ENCODE measurements around the gene DAAM1.

The DAAM1 gene

DNA sequence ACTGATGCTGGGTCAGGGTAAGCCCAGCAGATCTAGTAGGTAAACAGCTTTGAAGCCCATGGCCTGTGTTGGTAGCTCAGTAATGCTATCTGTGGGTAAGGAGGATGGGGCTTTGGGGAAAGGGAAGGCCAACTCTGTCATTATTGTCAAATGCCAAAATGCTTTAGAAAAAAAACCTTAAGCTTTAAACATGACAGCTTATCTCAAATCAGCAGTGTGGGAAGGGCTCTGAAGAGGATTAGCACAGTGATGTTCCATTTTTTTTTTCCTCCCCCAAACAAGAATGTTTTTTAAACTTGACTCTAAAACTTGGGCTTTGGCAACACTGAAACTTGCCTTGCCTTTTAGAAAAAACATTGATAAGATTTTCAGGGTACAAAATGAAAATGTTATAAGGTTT lies 11.7 kb downstream of the DAAM1 start:
- Histone ChIP-seq H3K4me1 (ENCODE audit: control insufficient read depth, insufficient read depth, low read length, poor library complexity, severe bottlenecking) (no peaks in the 10 kb centered on the region), H3K27ac (ENCODE audit: insufficient read depth, low read length, poor library complexity, severe bottlenecking) (no peak overlapping the region), H3K36me3 (ENCODE audit: control insufficient read depth, insufficient read depth, low read length) (no peaks in the 10 kb centered on the region), H3K27me3 (replicated peaks; ENCODE audit: control insufficient read depth, insufficient read depth, low read length, poor library complexity, severe bottlenecking) (no peaks in the 10 kb centered on the region), H3K4me3 (ENCODE audit: insufficient read depth, low read depth, low read length, poor library complexity, severe bottlenecking) (no peak overlapping the region), H3K9me3 (ENCODE audit: control insufficient read depth, low read length) (no peaks in the 10 kb centered on the region)
- DNase-seq, result no peak

GRCh38 chr14:59202031-59202430 lies 13.6 kb downstream of the DAAM1 start:
- Histone ChIP-seq H3K4me1 (ENCODE audit: control insufficient read depth, insufficient read depth, low read length, poor library complexity, severe bottlenecking) (no peaks in the 10 kb centered on the region), H3K27me3 (replicated peaks; ENCODE audit: control insufficient read depth, insufficient read depth, low read length, poor library complexity, severe bottlenecking) (no peaks in the 10 kb centered on the region), H3K27ac (ENCODE audit: insufficient read depth, low read length, poor library complexity, severe bottlenecking) (no peak overlapping the region), H3K9me3 (ENCODE audit: control insufficient read depth, low read length) (no peaks in the 10 kb centered on the region), H3K36me3 (ENCODE audit: control insufficient read depth, insufficient read depth, low read length) (no peaks in the 10 kb centered on the region), H3K4me3 (ENCODE audit: insufficient read depth, low read depth, low read length, poor library complexity, severe bottlenecking) (no peak overlapping the region)
- DNase-seq, result no peak

DNA sequence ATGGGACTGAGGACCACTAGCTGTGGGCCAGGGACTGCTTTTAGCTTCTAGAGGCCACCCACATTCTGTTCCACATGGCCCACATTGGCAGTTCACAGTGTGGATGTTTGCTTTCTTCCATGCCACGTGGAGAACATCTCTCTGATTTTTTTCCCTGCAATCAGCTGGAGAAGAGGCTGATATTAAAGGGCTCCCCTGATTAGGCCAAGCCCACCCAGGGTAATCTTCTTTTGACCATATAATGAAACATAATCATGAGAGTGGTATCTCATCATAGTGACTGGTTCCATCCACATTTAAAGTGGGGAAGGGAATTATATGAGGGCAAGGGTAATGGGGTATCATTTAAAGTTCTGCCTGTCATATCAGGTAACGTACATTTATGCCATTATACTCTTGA lies 15.8 kb downstream of the DAAM1 start:
- no peaks in the 10 kb centered on the region for H3K9me3 ChIP-seq (ENCODE audit: control insufficient read depth, low read length)
- no peaks in the 10 kb centered on the region for H3K36me3 ChIP-seq (ENCODE audit: control insufficient read depth, insufficient read depth, low read length)
- no peak for DNase-seq
- no peaks in the 10 kb centered on the region for H3K4me1 ChIP-seq (ENCODE audit: control insufficient read depth, insufficient read depth, low read length, poor library complexity, severe bottlenecking)
- H3K27ac ChIP-seq (ENCODE audit: insufficient read depth, low read length, poor library complexity, severe bottlenecking), result no peak overlapping the region
- no peaks in the 10 kb centered on the region for H3K27me3 ChIP-seq (replicated peaks; ENCODE audit: control insufficient read depth, insufficient read depth, low read length, poor library complexity, severe bottlenecking)
- no peak overlapping the region for H3K4me3 ChIP-seq (ENCODE audit: insufficient read depth, low read depth, low read length, poor library complexity, severe bottlenecking)

DNA sequence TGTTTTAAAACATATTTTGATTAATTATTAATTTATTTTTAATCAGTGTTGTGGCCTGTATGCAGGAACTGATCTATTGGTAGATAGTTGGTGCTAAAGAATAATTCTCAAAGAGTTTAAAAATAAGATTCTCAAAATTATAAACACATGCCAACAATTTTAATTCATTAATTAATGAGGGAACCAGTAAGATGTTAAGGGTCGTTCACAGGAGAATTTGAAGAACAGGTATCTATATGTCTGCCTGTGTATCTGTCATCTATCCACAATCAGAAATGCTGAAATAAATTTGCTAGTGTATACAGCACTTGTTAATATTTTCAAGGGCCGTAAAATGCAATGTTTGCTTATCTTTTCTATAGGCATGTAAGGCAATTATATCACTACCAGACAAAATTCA lies 18.4 kb downstream of the DAAM1 start:
- Histone ChIP-seq H3K4me1 (ENCODE audit: control insufficient read depth, insufficient read depth, low read length, poor library complexity, severe bottlenecking) (no peaks in the 10 kb centered on the region), H3K36me3 (ENCODE audit: control insufficient read depth, insufficient read depth, low read length) (no peaks in the 10 kb centered on the region), H3K27me3 (replicated peaks; ENCODE audit: control insufficient read depth, insufficient read depth, low read length, poor library complexity, severe bottlenecking) (no peaks in the 10 kb centered on the region), H3K27ac (ENCODE audit: insufficient read depth, low read length, poor library complexity, severe bottlenecking) (no peak overlapping the region), H3K9me3 (ENCODE audit: control insufficient read depth, low read length) (no peaks in the 10 kb centered on the region), H3K4me3 (ENCODE audit: insufficient read depth, low read depth, low read length, poor library complexity, severe bottlenecking) (no peak overlapping the region)
- DNase-seq, result no peak

GRCh38 chr14:59207506-59207933 lies 19.1 kb downstream of the DAAM1 start:
- H3K4me1 ChIP-seq (ENCODE audit: control insufficient read depth, insufficient read depth, low read length, poor library complexity, severe bottlenecking), result no peaks in the 10 kb centered on the region
- no peaks in the 10 kb centered on the region for H3K9me3 ChIP-seq (ENCODE audit: control insufficient read depth, low read length)
- DNase-seq, result no peak
- H3K36me3 ChIP-seq (ENCODE audit: control insufficient read depth, insufficient read depth, low read length), result no peaks in the 10 kb centered on the region
- H3K27ac ChIP-seq (ENCODE audit: insufficient read depth, low read length, poor library complexity, severe bottlenecking), result no peak overlapping the region
- no peak overlapping the region for H3K4me3 ChIP-seq (ENCODE audit: insufficient read depth, low read depth, low read length, poor library complexity, severe bottlenecking)
- no peaks in the 10 kb centered on the region for H3K27me3 ChIP-seq (replicated peaks; ENCODE audit: control insufficient read depth, insufficient read depth, low read length, poor library complexity, severe bottlenecking)

- H3K27ac ChIP-seq (ENCODE audit: insufficient read depth, low read length, poor library complexity, severe bottlenecking), result no peak overlapping the region
Measured at GRCh38 chr14:59208224-59208814, 19.9 kb downstream of the DAAM1 start.

GRCh38 chr14:59208954-59209353 lies 20.5 kb downstream of the DAAM1 start:
- no peak overlapping the region for H3K27ac ChIP-seq (ENCODE audit: insufficient read depth, low read length, poor library complexity, severe bottlenecking)
- no peaks in the 10 kb centered on the region for H3K4me1 ChIP-seq (ENCODE audit: control insufficient read depth, insufficient read depth, low read length, poor library complexity, severe bottlenecking)
- H3K4me3 ChIP-seq (ENCODE audit: insufficient read depth, low read depth, low read length, poor library complexity, severe bottlenecking), result no peak overlapping the region
- no peak for DNase-seq
- no peaks in the 10 kb centered on the region for H3K36me3 ChIP-seq (ENCODE audit: control insufficient read depth, insufficient read depth, low read length)
- H3K27me3 ChIP-seq (replicated peaks; ENCODE audit: control insufficient read depth, insufficient read depth, low read length, poor library complexity, severe bottlenecking), result no peaks in the 10 kb centered on the region
- no peaks in the 10 kb centered on the region for H3K9me3 ChIP-seq (ENCODE audit: control insufficient read depth, low read length)

More at GRCh38 chr14:59208224-59208814, 19.9 kb downstream of the DAAM1 start:
- no peaks in the 10 kb centered on the region for H3K27me3 ChIP-seq (replicated peaks; ENCODE audit: control insufficient read depth, insufficient read depth, low read length, poor library complexity, severe bottlenecking)
- H3K4me3 ChIP-seq (ENCODE audit: insufficient read depth, low read depth, low read length, poor library complexity, severe bottlenecking), result no peak overlapping the region
- H3K36me3 ChIP-seq (ENCODE audit: control insufficient read depth, insufficient read depth, low read length), result no peaks in the 10 kb centered on the region
- no peaks in the 10 kb centered on the region for H3K9me3 ChIP-seq (ENCODE audit: control insufficient read depth, low read length)
- no peaks in the 10 kb centered on the region for H3K4me1 ChIP-seq (ENCODE audit: control insufficient read depth, insufficient read depth, low read length, poor library complexity, severe bottlenecking)
- no peak for DNase-seq

GRCh38 chr14:59210621-59211020 lies 22.2 kb downstream of the DAAM1 start:
- no peaks in the 10 kb centered on the region for H3K9me3 ChIP-seq (ENCODE audit: control insufficient read depth, low read length)
- H3K36me3 ChIP-seq (ENCODE audit: control insufficient read depth, insufficient read depth, low read length), result no peaks in the 10 kb centered on the region
- no peak overlapping the region for H3K27ac ChIP-seq (ENCODE audit: insufficient read depth, low read length, poor library complexity, severe bottlenecking)
- H3K4me1 ChIP-seq (ENCODE audit: control insufficient read depth, insufficient read depth, low read length, poor library complexity, severe bottlenecking), result no peaks in the 10 kb centered on the region
- no peak overlapping the region for H3K4me3 ChIP-seq (ENCODE audit: insufficient read depth, low read depth, low read length, poor library complexity, severe bottlenecking)
- no peak for DNase-seq
- no peaks in the 10 kb centered on the region for H3K27me3 ChIP-seq (replicated peaks; ENCODE audit: control insufficient read depth, insufficient read depth, low read length, poor library complexity, severe bottlenecking)

DNA sequence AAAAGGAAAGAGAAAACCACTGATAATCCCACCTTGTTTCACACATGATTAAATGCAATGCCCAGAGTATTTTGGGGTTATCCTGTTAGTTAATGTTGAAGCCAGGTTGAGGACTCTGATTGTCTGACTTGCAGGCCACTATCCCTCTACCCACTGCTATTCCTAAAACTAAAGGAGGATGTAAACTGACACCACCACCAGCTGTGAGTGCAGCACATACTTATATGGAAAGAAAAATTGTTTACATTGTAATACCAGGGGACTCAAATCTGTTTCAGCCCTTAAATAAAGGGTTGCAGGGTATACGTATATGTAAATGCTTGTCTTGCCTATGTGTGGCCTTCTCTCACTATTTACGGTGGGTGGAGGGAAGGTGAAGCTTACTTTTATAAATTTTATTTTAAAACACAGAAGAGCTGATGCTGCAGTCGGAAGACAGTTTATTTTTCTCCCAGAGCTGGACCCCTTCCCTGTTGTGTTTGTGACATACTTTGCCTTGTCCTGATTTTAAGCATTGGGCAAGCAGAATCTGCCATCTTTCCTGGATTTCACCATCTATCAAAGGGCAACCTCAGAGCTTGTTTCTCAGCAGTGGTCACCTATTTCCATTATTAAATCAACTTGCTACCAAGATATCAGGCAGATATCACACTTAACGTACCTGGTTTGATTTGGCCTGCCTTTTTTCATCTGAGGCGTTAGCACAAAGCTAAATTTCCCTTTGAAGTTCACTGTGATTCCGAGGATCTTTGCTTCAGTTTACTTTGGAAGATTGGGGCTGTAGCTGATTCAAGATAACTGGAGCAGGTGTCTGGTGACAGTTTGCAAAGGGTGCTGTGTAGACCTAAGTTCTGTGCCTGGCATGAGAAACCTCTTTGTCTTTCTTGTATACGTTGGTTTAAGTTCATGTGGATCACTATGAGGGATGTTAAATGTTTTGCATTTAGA lies 25.2 kb downstream of the DAAM1 start:
- Histone ChIP-seq H3K4me3 (ENCODE audit: insufficient read depth, low read depth, low read length, poor library complexity, severe bottlenecking) (no peak overlapping the region), H3K36me3 (ENCODE audit: control insufficient read depth, insufficient read depth, low read length) (no peaks in the 10 kb centered on the region), H3K9me3 (ENCODE audit: control insufficient read depth, low read length) (no peaks in the 10 kb centered on the region), H3K27me3 (replicated peaks; ENCODE audit: control insufficient read depth, insufficient read depth, low read length, poor library complexity, severe bottlenecking) (no peaks in the 10 kb centered on the region), H3K4me1 (ENCODE audit: control insufficient read depth, insufficient read depth, low read length, poor library complexity, severe bottlenecking) (no peaks in the 10 kb centered on the region), H3K27ac (ENCODE audit: insufficient read depth, low read length, poor library complexity, severe bottlenecking) (no peak overlapping the region)
- DNase-seq, result no peak

DNA sequence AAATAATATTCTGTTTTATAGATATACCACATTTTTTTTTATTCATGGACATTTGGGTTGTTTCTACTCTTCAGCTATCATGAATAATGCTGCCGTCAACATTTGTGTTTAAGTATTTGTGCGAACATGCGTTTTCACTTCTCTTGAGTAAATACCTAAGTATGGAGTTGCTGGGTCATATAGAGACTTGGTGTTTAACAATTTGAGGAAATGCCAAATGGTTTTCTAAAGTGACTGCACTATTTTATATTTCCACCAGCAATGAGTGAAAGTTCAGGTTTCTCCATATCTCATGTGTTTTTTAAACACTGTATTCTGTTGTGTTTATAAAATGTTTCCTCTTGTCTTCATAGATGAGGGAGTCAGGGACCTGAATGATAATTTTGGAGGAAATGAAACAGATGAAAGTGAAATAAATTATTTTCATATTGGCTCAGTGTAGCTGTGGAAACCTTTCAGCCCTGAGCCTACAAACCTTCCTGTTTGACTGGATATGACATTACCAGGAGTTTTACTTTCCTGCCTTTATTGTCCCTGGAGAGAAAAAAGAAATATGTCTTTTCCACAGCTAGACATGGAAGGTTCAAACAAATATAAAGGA lies 26.3 kb downstream of the DAAM1 start:
- H3K36me3 ChIP-seq (ENCODE audit: control insufficient read depth, insufficient read depth, low read length), result no peaks in the 10 kb centered on the region
- H3K27me3 ChIP-seq (replicated peaks; ENCODE audit: control insufficient read depth, insufficient read depth, low read length, poor library complexity, severe bottlenecking), result no peaks in the 10 kb centered on the region
- no peak for DNase-seq
- H3K4me1 ChIP-seq (ENCODE audit: control insufficient read depth, insufficient read depth, low read length, poor library complexity, severe bottlenecking), result no peaks in the 10 kb centered on the region
- no peak overlapping the region for H3K27ac ChIP-seq (ENCODE audit: insufficient read depth, low read length, poor library complexity, severe bottlenecking)
- no peaks in the 10 kb centered on the region for H3K9me3 ChIP-seq (ENCODE audit: control insufficient read depth, low read length)
- H3K4me3 ChIP-seq (ENCODE audit: insufficient read depth, low read depth, low read length, poor library complexity, severe bottlenecking), result no peak overlapping the region

Measured in effector memory CD4-positive, alpha-beta T cell (primary cell).